Uterus (tissue), 2 donors: Measurements from ENCODE around the gene KRT222.

Experiments
- POLR2A ChIP-seq, 2 donors: fragments of 450-650 bp; IDR thresholded peaks; one replicate each; pipeline ENCODE4 v1.6.1; 2016; ENCODE audit warnings: antibody characterized with exemption in 2 of 2, mild to moderate bottlenecking in 1 of 2, moderate library complexity in 1 of 2
- TF ChIP-seq, protein P1 (sequence below), 4 experiments: fragments of 200-600 bp in 2 of 4; fragments of 450-650 bp in 2 of 4; sonication (generic) in 2 of 4; IDR thresholded peaks; one replicate each; pipeline ENCODE4 v1.5.1; 2016 to 2019; ENCODE audit warnings: antibody characterized with exemption in 4 of 4, mild to moderate bottlenecking in 2 of 4, moderate library complexity in 1 of 4

DNA sequence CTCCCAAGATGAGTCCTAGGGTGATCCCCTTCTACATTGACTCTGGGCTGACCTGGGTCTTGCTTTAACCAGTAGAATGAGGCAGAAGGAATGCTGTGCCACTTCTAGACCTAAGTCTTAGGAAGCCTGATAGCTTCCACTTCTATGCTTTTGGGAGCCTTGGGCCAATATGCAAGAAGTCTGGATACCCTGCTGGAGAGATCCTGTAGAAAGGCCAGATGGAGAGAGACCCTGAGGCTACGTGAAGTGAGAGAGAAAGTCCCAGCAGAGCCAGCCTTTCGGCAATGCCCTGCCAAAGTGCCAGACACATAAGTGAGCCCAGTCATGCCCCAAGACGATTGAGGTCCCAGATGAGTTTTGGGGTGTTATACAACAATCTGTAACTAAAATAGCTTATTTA lies 1.7 kb downstream of the KRT222 start:
- TF ChIP-seq, protein P1, sequence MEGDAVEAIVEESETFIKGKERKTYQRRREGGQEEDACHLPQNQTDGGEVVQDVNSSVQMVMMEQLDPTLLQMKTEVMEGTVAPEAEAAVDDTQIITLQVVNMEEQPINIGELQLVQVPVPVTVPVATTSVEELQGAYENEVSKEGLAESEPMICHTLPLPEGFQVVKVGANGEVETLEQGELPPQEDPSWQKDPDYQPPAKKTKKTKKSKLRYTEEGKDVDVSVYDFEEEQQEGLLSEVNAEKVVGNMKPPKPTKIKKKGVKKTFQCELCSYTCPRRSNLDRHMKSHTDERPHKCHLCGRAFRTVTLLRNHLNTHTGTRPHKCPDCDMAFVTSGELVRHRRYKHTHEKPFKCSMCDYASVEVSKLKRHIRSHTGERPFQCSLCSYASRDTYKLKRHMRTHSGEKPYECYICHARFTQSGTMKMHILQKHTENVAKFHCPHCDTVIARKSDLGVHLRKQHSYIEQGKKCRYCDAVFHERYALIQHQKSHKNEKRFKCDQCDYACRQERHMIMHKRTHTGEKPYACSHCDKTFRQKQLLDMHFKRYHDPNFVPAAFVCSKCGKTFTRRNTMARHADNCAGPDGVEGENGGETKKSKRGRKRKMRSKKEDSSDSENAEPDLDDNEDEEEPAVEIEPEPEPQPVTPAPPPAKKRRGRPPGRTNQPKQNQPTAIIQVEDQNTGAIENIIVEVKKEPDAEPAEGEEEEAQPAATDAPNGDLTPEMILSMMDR (IDR thresholded peaks at IDR 0.05): no peak
- no peak for TF ChIP-seq POLR2A (IDR thresholded peaks at IDR 0.05)
